ENCODE results near the gene NRIP2. TPM values are rescaled to one million over a fixed set of nuclear protein-coding genes. Genes with fewer than 3 reads are reported as not detected.

The NRIP2 gene
- total and polyA plus RNA-seq, 10 of the 15 experiments (the other 5 are each of a cell fraction or from before 2014, with no cell fraction given), result 0.04 to 0.83 (median 0.42) TPM; not detected in 7

GRCh38 chr12:2823483-2823882 lies 11.4 kb downstream of the NRIP2 start:
- TF ChIP-seq RUNX3 (IDR thresholded peaks at IDR 0.05; ENCODE audit: low read length) (no peak), KLF5 (IDR thresholded peaks at IDR 0.05; ENCODE audit: partially characterized antibody) (no peak), NR2C2 (IDR thresholded peaks at IDR 0.05; ENCODE audit: borderline replicate concordance, control insufficient read depth, insufficient read length, low read depth) (no peak), CBX5 (IDR thresholded peaks at IDR 0.05; ENCODE audit: low read depth) (no peak), TAF1 (IDR thresholded peaks at IDR 0.05; ENCODE audit: borderline replicate concordance, low read depth, low read length) (no peak), YY1 (IDR thresholded peaks at IDR 0.05; ENCODE audit: low read depth, low read length) (no peak), GATAD2B (conservative IDR thresholded peaks at IDR 0.05; ENCODE audit: low read depth) (no peak)
- TF ChIP-seq, protein P1, sequence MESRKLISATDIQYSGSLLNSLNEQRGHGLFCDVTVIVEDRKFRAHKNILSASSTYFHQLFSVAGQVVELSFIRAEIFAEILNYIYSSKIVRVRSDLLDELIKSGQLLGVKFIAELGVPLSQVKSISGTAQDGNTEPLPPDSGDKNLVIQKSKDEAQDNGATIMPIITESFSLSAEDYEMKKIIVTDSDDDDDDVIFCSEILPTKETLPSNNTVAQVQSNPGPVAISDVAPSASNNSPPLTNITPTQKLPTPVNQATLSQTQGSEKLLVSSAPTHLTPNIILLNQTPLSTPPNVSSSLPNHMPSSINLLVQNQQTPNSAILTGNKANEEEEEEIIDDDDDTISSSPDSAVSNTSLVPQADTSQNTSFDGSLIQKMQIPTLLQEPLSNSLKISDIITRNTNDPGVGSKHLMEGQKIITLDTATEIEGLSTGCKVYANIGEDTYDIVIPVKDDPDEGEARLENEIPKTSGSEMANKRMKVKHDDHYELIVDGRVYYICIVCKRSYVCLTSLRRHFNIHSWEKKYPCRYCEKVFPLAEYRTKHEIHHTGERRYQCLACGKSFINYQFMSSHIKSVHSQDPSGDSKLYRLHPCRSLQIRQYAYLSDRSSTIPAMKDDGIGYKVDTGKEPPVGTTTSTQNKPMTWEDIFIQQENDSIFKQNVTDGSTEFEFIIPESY (IDR thresholded peaks at IDR 0.05), result no peak
- TF ChIP-seq, protein P2, sequence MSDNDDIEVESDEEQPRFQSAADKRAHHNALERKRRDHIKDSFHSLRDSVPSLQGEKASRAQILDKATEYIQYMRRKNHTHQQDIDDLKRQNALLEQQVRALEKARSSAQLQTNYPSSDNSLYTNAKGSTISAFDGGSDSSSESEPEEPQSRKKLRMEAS (IDR thresholded peaks at IDR 0.05; ENCODE audit: low read depth, low read length), result no peak
- no peak for ATAC-seq
- ChIA-PET POLR2A (no interaction called here), CTCF (interaction anchor here (1.4 kb wide), 1 partner anchor 9 kb away, joined by 5 read pairs; no protein-coding TSS in a partner anchor), SMC1A (ENCODE audit: uncharacterized antibody, unreplicated experiment) (no interaction called here), RAD21 (ENCODE audit: unreplicated experiment) (no interaction called here)
- H3K36me3 ChIP-seq (ENCODE audit: control insufficient read depth in 2 of 2, insufficient read depth in 2 of 2, low read length in 1 of 2), result peaks cover 3 to 18% of the 10 kb centered on the region in 2 experiments
- no peak overlapping the region for H3K9ac ChIP-seq (ENCODE audit: control insufficient read depth, insufficient read depth, low read length)
- no peaks in the 10 kb centered on the region for H3K27me3 ChIP-seq (replicated peaks in 1 of 2; ENCODE audit: control insufficient read depth in 2 of 2, insufficient read depth in 2 of 2, low read length in 1 of 2)
- no peaks in the 10 kb centered on the region; the same call in 1 of the 2 replicates for H4K20me1 ChIP-seq (ENCODE audit: control insufficient read depth, insufficient read depth)
- H3K4me1 ChIP-seq (ENCODE audit: control insufficient read depth, insufficient read depth, low read length), result no peaks in the 10 kb centered on the region
- WGBS (ENCODE audit: insufficient coverage, insufficient replicate concordance, low lambda C conversion rate, missing lambda C conversion rate), result 98% methylated on average over 7 of the region's 7 CpGs
- H3K79me2 ChIP-seq (ENCODE audit: control insufficient read depth, insufficient read depth, low read length), result no peaks in the 10 kb centered on the region
- no peak overlapping the region for H3K27ac ChIP-seq (ENCODE audit: control insufficient read depth, insufficient read depth)
- no TSS peak for BruUV-seq (replicated peaks)
- no peaks in the 10 kb centered on the region for H3K9me3 ChIP-seq (replicated peaks; ENCODE audit: control insufficient read depth, insufficient read depth, low read length)
- FAIRE-seq, result no peak
- H3K4me2 ChIP-seq (ENCODE audit: control insufficient read depth, insufficient read depth), result no peak overlapping the region
- intact Hi-C loops (cut with micrococcal nuclease; ENCODE audit: unreplicated experiment), result no loop called here
- in situ Hi-C loops (cut with MboI), result no loop called here
- no peak overlapping the region for H3K4me3 ChIP-seq
- DNase-seq (ENCODE audit: low read depth, low spot score), result no peak
- no peak overlapping the region for H2AFZ ChIP-seq (ENCODE audit: control insufficient read depth, low read depth, low read length)
